Activated T-cell treated with anti-CD3 and anti-CD28 coated beads, Interleukin-2, amount 50 U/mL, for 24 hours (primary cell): ENCODE data around the gene LBH.
A peak's percentile ranks its signal among the peaks of the same experiment; 100 is the strongest.

Source experiments
- DNase-seq: peaks from one replicate; pipeline ENCODE4 v3.0.0-alpha.2; 2020
- H3K27ac Mint-ChIP-seq: 2 replicates; pipeline ENCODE4 v1.8.0; 2020; ENCODE audit warnings: mild to moderate bottlenecking, mixed read lengths
- H3K27me3 Mint-ChIP-seq: 2 replicates; pipeline ENCODE4 v1.8.0; 2020; ENCODE audit warnings: mixed read lengths
- H3K36me3 Mint-ChIP-seq: 2 replicates; pipeline ENCODE4 v1.8.0; 2020; ENCODE audit warnings: low read depth, mixed read lengths
- H3K4me1 Mint-ChIP-seq: 2 replicates; pipeline ENCODE4 v1.8.0; 2020; ENCODE audit warnings: low read depth, mixed read lengths
- H3K4me3 Mint-ChIP-seq: 2 replicates; pipeline ENCODE4 v1.8.0; 2020; ENCODE audit warnings: mild to moderate bottlenecking, moderate library complexity, mixed read lengths
- H3K9me3 Mint-ChIP-seq: 2 replicates; pipeline ENCODE4 v1.8.0; 2020; ENCODE audit warnings: mixed read lengths

Gene LBH

DNA sequence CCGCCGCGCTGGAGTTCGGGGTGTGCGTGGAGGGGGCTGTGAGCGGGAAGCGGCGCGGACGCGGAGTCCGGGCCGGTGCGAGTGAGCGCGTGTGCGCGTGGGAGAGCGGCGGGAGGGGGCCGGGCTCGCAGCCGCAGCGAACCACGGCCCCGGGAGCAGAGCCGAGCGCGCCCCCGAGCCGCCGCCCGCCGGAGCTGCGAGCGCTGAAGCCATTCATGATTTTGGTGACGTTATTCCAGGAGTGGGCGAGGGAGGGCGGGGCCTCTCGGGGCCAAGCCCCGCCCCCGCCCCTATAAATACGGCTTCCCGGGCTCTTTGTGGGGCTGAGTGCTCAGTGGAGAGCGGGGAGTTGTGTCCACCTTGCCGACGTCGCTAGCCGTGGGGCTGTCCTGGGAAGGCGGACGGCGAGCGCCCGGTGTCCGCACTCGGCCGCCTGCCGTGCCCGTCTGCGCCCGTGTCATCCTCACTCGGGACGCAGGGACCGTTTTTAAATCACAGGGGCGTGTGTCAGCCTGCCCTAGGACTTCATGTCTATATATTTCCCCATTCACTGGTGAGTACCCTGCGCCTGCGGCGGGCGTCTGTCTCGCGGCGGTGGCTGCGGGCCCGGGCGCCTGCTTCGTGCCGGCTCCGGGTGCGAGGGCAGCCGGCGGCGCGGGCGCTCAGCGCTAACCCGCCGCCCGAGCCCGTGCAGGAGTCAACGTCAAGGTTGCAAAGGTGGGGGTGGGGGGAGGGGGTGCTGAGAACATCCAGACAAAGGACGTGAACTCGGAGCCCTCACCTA is at the start of gene LBH:
Gene LBH (plus strand): TSS at position 323 of the 784 bp plus-strand sequence. CDS start 205 bp downstream, at position 528.
- DNase-seq, result peak; percentile 97
- Mint-ChIP-seq H3K36me3 (peaks cover 32% of the 10 kb centered on the region), H3K27me3 (no peaks in the 10 kb centered on the region), H3K27ac (peak within 1 kb of the TSS; percentile 96), H3K4me3 (peak within 1 kb of the TSS; percentile 85), H3K9me3 (peaks cover 2% of the 10 kb centered on the region), H3K4me1 (peaks cover 70% of the 10 kb centered on the region)

DNA sequence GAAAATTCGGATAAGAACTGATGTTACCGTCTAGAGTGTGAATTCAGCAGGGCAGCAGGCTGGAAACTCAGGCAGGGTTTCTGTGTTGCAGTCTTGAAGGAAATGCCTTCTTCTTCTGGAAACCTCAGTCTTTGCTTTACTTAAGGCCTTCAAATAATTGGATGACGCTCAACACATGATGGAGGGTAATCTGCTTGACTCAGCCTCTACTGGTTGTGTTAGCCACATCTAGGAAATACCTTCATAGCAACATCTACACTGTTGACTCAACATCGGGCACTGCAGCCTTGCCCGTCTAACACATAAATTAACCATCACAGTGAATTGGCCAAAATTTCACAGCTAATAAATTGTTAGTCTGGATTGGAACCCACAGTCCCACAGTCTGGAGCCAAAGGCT is 47.3 kb upstream of the LBH start:
- Mint-ChIP-seq H3K4me3 (no peak overlapping the region), H3K36me3 (no peaks in the 10 kb centered on the region), H3K4me1 (no peaks in the 10 kb centered on the region), H3K27ac (no peak overlapping the region), H3K27me3 (no peaks in the 10 kb centered on the region), H3K9me3 (no peaks in the 10 kb centered on the region)
- no peak for DNase-seq

DNA sequence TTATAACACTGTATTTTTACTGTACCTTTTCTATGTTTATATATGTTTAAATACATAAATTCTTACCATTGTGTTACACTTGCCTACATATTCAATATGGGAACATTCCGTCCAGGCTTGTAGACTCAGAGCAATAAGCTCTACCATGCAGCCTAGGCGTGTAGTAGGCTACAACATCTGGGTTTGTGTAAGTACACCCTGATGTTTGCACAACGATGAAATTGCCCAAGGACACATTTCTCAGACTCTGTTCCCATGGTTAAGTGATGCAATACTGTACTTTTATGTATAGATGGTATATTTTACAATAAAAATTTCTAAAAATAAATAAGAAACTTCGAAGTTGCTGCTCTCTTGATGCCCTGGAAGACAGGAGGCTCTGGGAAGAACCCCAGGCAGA is 46.2 kb upstream of the LBH start:
- Mint-ChIP-seq H3K9me3 (no peaks in the 10 kb centered on the region), H3K4me3 (no peak overlapping the region), H3K4me1 (no peaks in the 10 kb centered on the region), H3K27ac (no peak overlapping the region), H3K36me3 (no peaks in the 10 kb centered on the region), H3K27me3 (no peaks in the 10 kb centered on the region)
- DNase-seq, result no peak

DNA sequence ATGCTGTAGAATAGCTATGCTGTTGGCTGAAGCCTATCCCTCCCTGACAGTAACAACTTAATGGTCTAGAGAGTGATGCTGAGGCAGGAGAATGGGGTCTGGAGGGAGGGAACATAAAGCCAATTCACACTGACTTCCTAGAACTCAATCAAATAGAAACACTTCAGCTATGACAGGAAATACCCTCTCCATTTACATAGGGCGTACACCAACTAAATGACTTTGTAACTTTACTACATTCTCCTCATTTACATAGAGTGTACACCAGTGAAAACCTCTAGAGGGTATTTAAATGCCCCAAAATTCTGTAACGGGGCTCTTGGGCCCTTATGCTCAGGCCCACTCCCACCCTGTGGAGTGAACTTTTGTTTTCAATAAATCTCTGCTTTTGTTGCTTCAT is 43.0 kb upstream of the LBH start:
- no peaks in the 10 kb centered on the region for H3K27me3 Mint-ChIP-seq
- DNase-seq, result no peak
- H3K4me1 Mint-ChIP-seq, result no peaks in the 10 kb centered on the region
- H3K4me3 Mint-ChIP-seq, result no peak overlapping the region
- no peaks in the 10 kb centered on the region for H3K9me3 Mint-ChIP-seq
- no peaks in the 10 kb centered on the region for H3K36me3 Mint-ChIP-seq
- H3K27ac Mint-ChIP-seq, result no peak overlapping the region

DNA sequence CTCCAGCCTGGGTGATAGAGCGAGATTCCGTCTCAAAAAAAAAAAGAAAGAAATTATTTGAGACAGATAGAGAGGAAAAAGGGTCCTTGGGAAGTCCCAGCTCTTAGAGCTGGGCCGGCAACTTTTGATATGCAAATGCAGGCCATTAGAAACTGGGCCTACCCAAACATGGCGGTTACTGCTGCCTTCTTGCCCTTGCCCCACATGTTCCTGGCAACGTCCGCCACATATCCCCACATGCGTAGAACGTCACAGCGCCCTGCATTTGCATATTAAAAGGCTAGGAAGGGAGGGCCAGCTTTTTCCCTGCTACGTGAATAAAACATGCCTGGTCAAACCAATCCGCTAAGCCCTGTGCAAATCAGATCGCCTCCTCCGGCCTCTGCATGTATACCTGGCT is 40.7 kb upstream of the LBH start:
- no peak overlapping the region for H3K27ac Mint-ChIP-seq
- H3K36me3 Mint-ChIP-seq, result no peaks in the 10 kb centered on the region
- no peak overlapping the region for H3K4me3 Mint-ChIP-seq
- no peaks in the 10 kb centered on the region for H3K4me1 Mint-ChIP-seq
- DNase-seq, result no peak
- H3K27me3 Mint-ChIP-seq, result no peaks in the 10 kb centered on the region
- H3K9me3 Mint-ChIP-seq, result no peaks in the 10 kb centered on the region

DNA sequence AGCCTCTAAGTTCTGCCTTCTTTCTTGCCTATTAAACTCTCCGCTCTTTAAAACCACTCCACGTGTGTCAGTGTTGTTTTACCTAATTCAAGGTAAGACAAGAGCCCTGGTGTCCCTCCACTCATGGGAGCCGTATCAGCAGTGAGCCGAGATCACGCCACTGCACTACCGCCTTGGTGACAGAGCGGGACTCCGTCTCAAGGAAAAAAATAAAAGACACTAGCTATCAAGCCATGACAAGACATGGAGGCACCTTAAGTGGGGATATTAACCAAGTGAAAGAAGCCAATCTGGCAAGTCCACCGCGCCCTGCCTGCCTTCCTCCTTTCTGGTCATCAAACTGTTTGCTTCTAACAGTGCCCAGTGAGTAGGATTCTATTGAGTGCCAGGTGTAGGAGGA is 40.2 kb upstream of the LBH start:
- no peaks in the 10 kb centered on the region for H3K27me3 Mint-ChIP-seq
- no peak overlapping the region for H3K27ac Mint-ChIP-seq
- no peak overlapping the region for H3K4me3 Mint-ChIP-seq
- DNase-seq, result no peak
- H3K4me1 Mint-ChIP-seq, result no peaks in the 10 kb centered on the region
- no peaks in the 10 kb centered on the region for H3K36me3 Mint-ChIP-seq
- H3K9me3 Mint-ChIP-seq, result no peaks in the 10 kb centered on the region

DNA sequence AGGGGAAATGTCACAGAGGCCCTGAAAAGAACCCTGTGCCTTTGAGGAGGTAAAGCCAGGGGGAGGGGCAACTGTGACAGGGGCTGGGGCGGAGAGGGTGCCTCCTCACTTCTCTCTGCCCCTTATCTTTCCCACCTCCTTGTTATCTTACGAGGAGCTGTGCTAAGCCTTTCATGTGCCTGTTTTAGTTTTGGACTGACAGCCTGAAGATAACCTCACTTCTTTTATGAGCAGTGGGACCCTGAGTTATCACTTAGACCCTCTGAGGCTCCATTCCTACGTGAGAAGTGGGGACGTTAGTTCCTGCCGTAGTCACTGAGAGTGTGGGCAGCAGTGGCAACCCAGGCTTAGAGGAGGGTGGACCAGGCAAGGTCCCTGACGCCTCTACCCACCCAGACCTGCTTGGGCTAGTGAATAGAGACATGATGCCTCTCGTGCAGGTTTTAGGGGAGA is 39.5 kb upstream of the LBH start:
- Mint-ChIP-seq H3K4me3 (no peak overlapping the region), H3K36me3 (no peaks in the 10 kb centered on the region), H3K27me3 (no peaks in the 10 kb centered on the region), H3K27ac (no peak overlapping the region), H3K4me1 (no peaks in the 10 kb centered on the region), H3K9me3 (no peaks in the 10 kb centered on the region)
- no peak for DNase-seq

DNA sequence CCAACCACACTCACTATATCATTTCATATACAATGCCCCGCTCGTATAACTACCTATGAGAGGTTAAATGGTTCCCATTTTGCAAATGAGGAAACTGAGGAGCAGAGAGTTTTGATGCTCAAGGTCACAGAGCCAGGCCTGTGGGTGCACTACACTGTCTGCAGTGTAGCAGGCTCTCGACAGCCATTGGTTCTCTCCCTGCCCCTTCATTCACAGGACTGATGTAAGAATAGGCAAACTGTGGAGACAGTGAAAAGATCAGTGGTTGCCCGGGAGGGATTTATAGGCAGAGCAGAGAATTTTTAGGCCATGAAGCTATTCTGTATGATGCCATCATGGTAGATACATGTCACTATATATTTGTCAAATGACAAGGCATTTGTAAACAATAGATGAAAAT is 39.0 kb upstream of the LBH start:
- H3K9me3 Mint-ChIP-seq, result no peaks in the 10 kb centered on the region
- DNase-seq, result no peak
- no peaks in the 10 kb centered on the region for H3K4me1 Mint-ChIP-seq
- no peak overlapping the region for H3K4me3 Mint-ChIP-seq
- no peaks in the 10 kb centered on the region for H3K36me3 Mint-ChIP-seq
- no peaks in the 10 kb centered on the region for H3K27me3 Mint-ChIP-seq
- H3K27ac Mint-ChIP-seq, result no peak overlapping the region

DNA sequence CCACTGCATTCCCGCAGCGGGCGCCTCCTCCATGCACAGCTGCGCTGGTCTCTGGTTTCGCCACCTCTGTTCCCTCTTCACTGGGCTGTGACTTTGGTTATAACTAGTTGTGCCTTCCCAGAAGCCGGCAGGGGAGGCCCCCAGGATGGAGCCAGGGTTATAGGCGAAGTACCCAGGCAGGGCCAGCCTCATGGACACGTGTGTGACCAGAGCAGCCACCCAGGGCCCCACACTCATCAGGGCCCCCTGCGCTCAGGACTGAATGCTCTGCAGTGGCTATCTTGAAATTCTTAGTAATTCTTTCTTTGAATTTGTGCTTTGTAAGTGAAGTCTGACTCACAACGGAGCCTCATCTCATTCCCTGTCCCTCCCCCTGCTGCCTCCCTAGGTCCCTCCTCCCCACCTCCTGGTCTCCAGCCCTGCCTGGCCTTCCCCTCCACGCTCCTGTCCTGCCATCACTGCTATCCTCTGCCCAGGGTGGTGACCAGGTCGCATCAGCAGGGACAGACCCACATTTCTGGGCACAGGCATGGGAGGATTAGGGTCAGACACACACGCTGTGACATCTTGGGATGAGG is 38.1 kb upstream of the LBH start:
- Mint-ChIP-seq H3K4me3 (no peak overlapping the region), H3K4me1 (no peaks in the 10 kb centered on the region), H3K27ac (no peak overlapping the region), H3K9me3 (no peaks in the 10 kb centered on the region), H3K27me3 (no peaks in the 10 kb centered on the region), H3K36me3 (no peaks in the 10 kb centered on the region)
- no peak for DNase-seq

DNA sequence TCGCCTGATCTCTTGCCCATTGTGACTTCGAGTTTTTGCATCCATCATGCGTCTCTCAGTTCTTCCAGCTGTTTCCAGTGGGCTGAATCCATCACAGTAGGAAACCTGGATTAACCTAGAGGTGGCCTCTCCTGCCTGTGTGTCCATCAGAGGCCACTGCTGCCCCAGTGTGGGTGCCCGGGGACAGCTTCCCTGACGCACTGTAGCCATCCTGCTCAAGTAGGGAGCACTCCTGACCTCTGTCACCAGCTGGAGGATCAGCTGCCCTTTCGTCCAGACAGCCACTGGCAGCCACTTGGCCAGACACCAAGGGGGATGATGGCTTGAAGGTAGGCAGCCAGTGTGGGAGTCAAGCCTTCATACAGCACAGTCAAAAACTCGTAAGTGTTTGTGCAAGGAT is 36.9 kb upstream of the LBH start:
- no peak overlapping the region for H3K4me3 Mint-ChIP-seq
- no peak for DNase-seq
- H3K27me3 Mint-ChIP-seq, result no peaks in the 10 kb centered on the region
- no peak overlapping the region for H3K27ac Mint-ChIP-seq
- H3K9me3 Mint-ChIP-seq, result no peaks in the 10 kb centered on the region
- H3K36me3 Mint-ChIP-seq, result no peaks in the 10 kb centered on the region
- no peaks in the 10 kb centered on the region for H3K4me1 Mint-ChIP-seq

DNA sequence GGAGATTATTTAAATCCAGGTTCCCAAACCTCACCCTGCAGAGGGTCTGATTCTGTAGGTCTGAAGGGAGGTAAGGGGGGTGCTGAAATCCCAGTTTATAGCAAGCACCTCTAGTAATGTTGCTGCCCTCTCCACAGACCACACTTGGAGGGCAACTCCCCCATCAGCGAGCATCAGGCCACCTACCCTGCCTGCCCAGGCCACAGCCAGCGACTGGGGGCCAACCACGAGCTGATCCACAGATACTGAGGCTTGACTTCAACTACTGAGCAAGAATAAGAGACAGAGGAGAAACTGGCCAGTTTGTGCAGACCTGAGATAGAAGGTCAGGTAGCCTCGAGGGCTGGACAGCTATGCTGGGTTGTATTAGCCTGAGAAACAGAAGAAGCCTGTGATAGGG is 36.3 kb upstream of the LBH start:
- Mint-ChIP-seq H3K4me3 (no peak overlapping the region), H3K36me3 (no peaks in the 10 kb centered on the region), H3K27ac (no peak overlapping the region), H3K9me3 (no peaks in the 10 kb centered on the region), H3K4me1 (no peaks in the 10 kb centered on the region), H3K27me3 (no peaks in the 10 kb centered on the region)
- no peak for DNase-seq

DNA sequence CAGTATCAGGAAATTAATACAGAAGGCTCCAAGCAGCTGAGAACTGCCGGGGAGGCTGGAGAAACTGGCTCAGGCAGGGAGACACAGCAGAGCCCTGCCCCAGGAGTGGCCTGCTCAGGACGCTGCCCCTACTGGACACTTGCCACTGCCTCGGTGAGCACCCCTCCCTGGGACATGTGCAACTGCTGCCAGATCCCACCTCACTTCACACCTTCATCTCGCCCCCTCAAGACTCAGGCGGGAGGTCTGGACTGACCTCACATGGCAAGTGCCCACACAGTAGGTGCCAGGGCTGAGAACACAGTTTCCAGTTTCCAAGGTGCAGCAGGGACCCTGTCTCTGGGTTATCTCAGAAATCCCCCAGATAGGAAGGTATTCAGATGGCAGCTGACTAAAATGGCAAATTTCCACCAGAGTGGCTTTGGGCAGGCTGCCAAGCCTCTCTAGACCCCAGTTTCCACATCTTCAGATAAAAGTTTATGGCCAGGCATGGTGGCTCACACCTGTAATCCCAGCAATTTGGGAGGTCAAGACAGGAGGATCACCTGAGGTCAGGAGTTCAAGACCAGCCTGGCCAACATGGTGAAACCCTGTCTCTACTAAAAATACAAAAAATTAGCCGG is 33.7 kb upstream of the LBH start:
- no peak for DNase-seq
- no peaks in the 10 kb centered on the region for H3K27me3 Mint-ChIP-seq
- H3K4me3 Mint-ChIP-seq, result no peak overlapping the region
- H3K4me1 Mint-ChIP-seq, result no peaks in the 10 kb centered on the region
- H3K36me3 Mint-ChIP-seq, result no peaks in the 10 kb centered on the region
- H3K9me3 Mint-ChIP-seq, result no peaks in the 10 kb centered on the region
- no peak overlapping the region for H3K27ac Mint-ChIP-seq

DNA sequence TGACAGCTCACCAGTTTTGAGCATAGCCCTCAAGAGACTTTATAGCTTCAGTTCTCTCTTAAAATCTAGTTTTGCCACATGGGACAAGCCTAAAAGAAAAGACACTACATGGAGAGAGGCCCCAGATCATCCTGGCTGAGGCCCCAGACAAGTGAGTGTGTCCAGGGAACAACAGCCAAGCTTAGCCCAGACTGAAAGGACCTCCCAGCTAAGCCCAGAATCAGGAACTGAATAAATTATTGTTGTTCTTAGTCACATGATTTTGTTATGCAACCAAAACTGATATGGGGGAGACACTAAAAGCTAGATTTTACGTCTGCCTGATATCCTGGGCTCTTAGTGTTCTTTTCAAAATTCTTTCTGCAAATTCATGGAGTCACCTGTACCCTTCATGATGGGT is 29.3 kb upstream of the LBH start:
- H3K27ac Mint-ChIP-seq, result no peak overlapping the region
- peaks cover 2% of the 10 kb centered on the region for H3K4me1 Mint-ChIP-seq
- no peaks in the 10 kb centered on the region for H3K27me3 Mint-ChIP-seq
- no peaks in the 10 kb centered on the region for H3K9me3 Mint-ChIP-seq
- H3K36me3 Mint-ChIP-seq, result no peaks in the 10 kb centered on the region
- H3K4me3 Mint-ChIP-seq, result no peak overlapping the region
- no peak for DNase-seq

DNA sequence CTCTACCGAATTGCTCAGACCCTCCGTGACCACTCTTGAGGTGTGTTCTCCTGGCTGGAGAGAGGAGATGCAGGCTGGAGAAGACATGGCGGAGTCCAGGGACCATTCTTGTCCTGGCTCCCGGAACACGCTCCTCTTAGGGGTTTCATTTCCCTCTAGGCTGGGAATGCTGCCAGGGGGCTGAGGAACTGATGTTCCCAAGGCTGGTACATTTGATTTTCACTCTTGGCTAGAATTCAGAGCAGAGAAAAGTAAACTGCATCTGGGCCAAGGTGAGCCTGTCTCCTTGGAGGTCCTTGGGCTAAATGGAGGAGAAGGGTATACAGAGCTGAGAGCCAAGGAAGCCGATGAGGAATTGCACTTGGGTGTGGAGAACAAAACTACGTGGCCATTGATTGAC is 28.2 kb upstream of the LBH start:
- H3K36me3 Mint-ChIP-seq, result no peaks in the 10 kb centered on the region
- no peaks in the 10 kb centered on the region for H3K9me3 Mint-ChIP-seq
- H3K4me1 Mint-ChIP-seq, result peaks cover 4% of the 10 kb centered on the region
- no peak for DNase-seq
- H3K27ac Mint-ChIP-seq, result no peak overlapping the region
- no peak overlapping the region for H3K4me3 Mint-ChIP-seq
- no peaks in the 10 kb centered on the region for H3K27me3 Mint-ChIP-seq

DNA sequence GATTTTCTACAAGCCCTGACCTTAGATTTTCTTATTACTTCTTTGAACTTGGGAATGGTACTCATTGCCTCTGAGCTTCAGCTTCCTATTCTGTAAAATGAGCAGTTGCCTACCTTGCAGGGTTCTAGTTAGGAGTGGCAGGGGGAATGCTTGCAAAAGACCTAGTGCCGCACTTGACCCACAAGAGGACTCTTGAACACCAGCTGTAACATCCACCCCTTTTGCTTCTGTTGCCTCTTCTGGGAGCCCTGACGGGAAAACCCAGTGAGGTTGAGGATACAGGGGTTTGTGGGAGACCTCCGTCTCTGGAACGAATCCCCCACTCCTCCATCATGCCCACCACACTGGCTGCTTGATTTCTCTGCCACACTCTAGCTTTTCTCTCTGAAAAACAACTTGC is 27.1 kb upstream of the LBH start:
- Mint-ChIP-seq H3K27me3 (no peaks in the 10 kb centered on the region), H3K4me1 (peaks cover 14% of the 10 kb centered on the region), H3K9me3 (no peaks in the 10 kb centered on the region), H3K27ac (no peak overlapping the region), H3K36me3 (no peaks in the 10 kb centered on the region), H3K4me3 (no peak overlapping the region)
- DNase-seq, result no peak
